Adrenal gland (tissue), 12 donors: ENCODE results near the gene SERPINA9. TPM values are rescaled to one million over a fixed set of nuclear protein-coding genes. Genes with fewer than 3 reads are reported as not detected.

Experiments used
- DNase-seq, 7 donors: peaks; one replicate each; pipeline ENCODE4 v3.0.0-alpha.2; 2019 to 2020
- H3K27ac ChIP-seq, 5 donors: fragments of 200-600 bp; sonication (generic) in 4 of 5; 1 replicate in 3 of 5; 2 replicates in 2 of 5; pipeline versions ENCODE4 v1.5.1 to v1.8.0; 2016 to 2020; ENCODE audit warnings: mild to moderate bottlenecking in 1 of 5
- H3K27me3 ChIP-seq: fragments of 200-600 bp; 2 replicates; pipeline ENCODE4 v1.8.0; 2021
- H3K36me3 ChIP-seq, 2 donors: fragments of 200-600 bp; replicated peaks in 1 of 2; 1 replicate in 1 of 2; 2 replicates in 1 of 2; pipeline versions ENCODE4 v1.5.1 to v1.8.0; 2018 to 2022
- H3K4me1 ChIP-seq, 2 donors: fragments of 200-600 bp; replicated peaks in 1 of 2; 1 replicate in 1 of 2; 2 replicates in 1 of 2; pipeline versions ENCODE4 v1.5.1 to v1.8.0; 2018 to 2021
- H3K4me3 ChIP-seq, 4 donors: fragments of 200-600 bp; sonication (generic) in 3 of 4; one replicate each; pipeline ENCODE4 v1.5.1; 2016 to 2018
- H3K9me3 ChIP-seq, 3 donors: fragments of 200-600 bp; sonication (generic) in 1 of 3; replicated peaks in 1 of 3; 1 replicate in 2 of 3; 2 replicates in 1 of 3; pipeline versions ENCODE4 v1.5.1 to v1.8.0; 2016 to 2021
- CTCF ChIP-seq, 6 experiments: fragments of 450-650 bp in 4 of 6; fragments of 200-600 bp in 2 of 6; sonication (generic) in 1 of 6; IDR thresholded peaks; 1 replicate in 5 of 6; 2 replicates in 1 of 6; pipeline versions ENCODE4 v1.5.1 to v1.8.0; 2016 to 2021; ENCODE audit warnings: antibody characterized with exemption in 6 of 6, mild to moderate bottlenecking in 2 of 6, moderate library complexity in 1 of 6
- POLR2A ChIP-seq, 2 donors: fragments of 450-650 bp; IDR thresholded peaks; one replicate each; pipeline ENCODE4 v1.6.1; 2017; ENCODE audit warnings: antibody characterized with exemption in 2 of 2, mild to moderate bottlenecking in 2 of 2, moderate library complexity in 1 of 2
- WGBS, 4 donors: extraction: QIAGEN DNeasy Blood & Tissue Kit in 2 of 4; methylation state at CpG; one replicate each; pipeline versions ENCODE4 v1.1.5 to v1.1.7; 2013 to 2017; 5-methylcytosine and 5-hydroxymethylcytosine counted together
- intact Hi-C, 2 donors: fragments of 100-400 bp; cut with DNase I; formaldehyde crosslinking; loops; one replicate each; pipeline versions ENCODE4 v1.14.1 to v1.15.0; 2022 to 2023
- polyA plus RNA-seq, 3 donors: library from polyadenylated mRNA; stranded (reverse); fragments of 200-250 nt in 2 of 3; fragments of 350-450 nt in 1 of 3; fragmentation: Illumina TruSeq in 1 of 3; extraction: RNeasy Lipid Tissue Mini Kit (QIAGEN cat#74804) in 1 of 3; gene quantifications; one replicate each; pipeline ENCODE4 v1.2.3, GENCODE V29; 2013 to 2014
- total RNA-seq, 9 donors: library from RNA; depleted of rRNA in 4 of 9; stranded (reverse); fragments of >200 nt in 4 of 9; fragments of 120-200 nt in 1 of 9; fragmentation: NEBNext Ultra II Directional in 1 of 9; extraction: Animal tissue kit (Norgen Biotek cat#: 25700) in 1 of 9; gene quantifications; one replicate each; pipeline versions ENCODE4 v1.1.0 to v1.2.4, GENCODE V29; 2013 to 2023
- donor health status: healthy with polysubstance abuse.
- donor health status: Bipolar disorder and iron deficiency.
- donor health status: DM: yes; HTN: yes; CAD: no.
- donor health status: DM: no; HTN: no; CAD: no.
- donor health status: DM: no; HTN: no; CAD: no.
- donor health status: DM: yes; HTN: yes; CAD: no.

SERPINA9 gene
- total and polyA plus RNA-seq, 12 donors, result not detected

GRCh38 chr14:94450722-94451090 lies 25.3 kb downstream of the SERPINA9 start:
- Histone ChIP-seq H3K4me1 (no peaks in the 10 kb centered on the region), H3K4me3 (no peak overlapping the region), H3K27me3 (no peaks in the 10 kb centered on the region), H3K36me3 (no peaks in the 10 kb centered on the region), H3K9me3 (no peaks in the 10 kb centered on the region), H3K27ac (no peak overlapping the region)
- no peak for DNase-seq
- no peak for TF ChIP-seq POLR2A (IDR thresholded peaks at IDR 0.05)
- TF ChIP-seq CTCF (IDR thresholded peaks at IDR 0.05), result no peak
- WGBS, 4 donors, result 59 to 76% (median 69%) methylated on average over 3 of the region's 3 CpGs
- intact Hi-C loops, result no loop called here

GRCh38 chr14:94449930-94450329 lies 26.1 kb downstream of the SERPINA9 start:
- no peaks in the 10 kb centered on the region for H3K36me3 ChIP-seq
- DNase-seq, result no peak
- H3K9me3 ChIP-seq, result no peaks in the 10 kb centered on the region
- no peak overlapping the region for H3K4me3 ChIP-seq
- no peak overlapping the region for H3K27ac ChIP-seq
- intact Hi-C loops, result no loop called here
- no peaks in the 10 kb centered on the region for H3K4me1 ChIP-seq
- 66 to 75% (median 72%) methylated on average over 6 of the region's 6 CpGs for WGBS, 4 donors
- TF ChIP-seq CTCF (IDR thresholded peaks at IDR 0.05) (no peak), POLR2A (IDR thresholded peaks at IDR 0.05) (no peak)
- H3K27me3 ChIP-seq, result no peaks in the 10 kb centered on the region

DNA sequence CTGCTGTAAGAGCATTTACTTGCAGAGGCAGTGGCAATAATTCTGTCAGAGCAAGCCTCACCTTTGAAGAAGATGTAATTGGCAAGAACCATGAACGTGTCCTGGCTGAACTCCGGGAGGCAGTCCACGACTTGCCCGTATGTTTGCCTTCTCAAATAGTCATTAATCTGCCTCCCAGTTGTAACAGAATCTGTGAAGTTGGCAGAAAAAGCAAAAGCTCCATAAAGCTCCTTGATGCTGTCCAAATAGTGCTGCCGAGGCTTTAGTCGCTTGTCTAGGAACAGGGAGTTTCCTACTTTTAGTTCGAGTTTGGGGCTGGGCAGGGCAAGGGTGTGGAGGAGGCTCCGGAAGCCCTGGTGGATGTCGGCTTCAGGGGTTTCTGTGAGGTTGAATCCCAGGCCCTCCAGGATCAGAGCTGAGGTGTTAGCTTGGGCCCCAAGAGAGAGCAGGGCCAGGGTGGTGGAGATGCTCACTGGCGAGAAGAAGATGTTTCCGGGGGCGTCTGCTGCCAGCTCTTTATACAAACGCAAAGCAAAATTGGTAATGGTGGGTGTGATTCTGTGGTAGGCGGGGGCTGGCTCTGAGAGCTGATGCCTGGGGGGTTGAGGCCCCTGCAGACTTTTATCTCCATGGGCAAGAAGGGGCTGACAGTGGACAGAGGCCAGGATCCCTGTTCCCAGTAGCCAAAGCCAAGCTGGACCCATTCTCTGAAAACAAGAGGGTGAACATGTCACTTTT lies 27.8 kb downstream of the SERPINA9 start:
- H3K27ac ChIP-seq, result no peak overlapping the region
- 68 to 69% (median 69%) methylated on average over 13 to 14 of the region's 14 CpGs for WGBS, 4 donors
- intact Hi-C loops, result no loop called here
- H3K9me3 ChIP-seq, result no peaks in the 10 kb centered on the region
- no peak overlapping the region for H3K4me3 ChIP-seq
- TF ChIP-seq CTCF (IDR thresholded peaks at IDR 0.05) (no peak), POLR2A (IDR thresholded peaks at IDR 0.05) (no peak)
- no peaks in the 10 kb centered on the region for H3K36me3 ChIP-seq
- no peaks in the 10 kb centered on the region for H3K4me1 ChIP-seq
- H3K27me3 ChIP-seq, result no peaks in the 10 kb centered on the region
- DNase-seq, result no peak

DNA sequence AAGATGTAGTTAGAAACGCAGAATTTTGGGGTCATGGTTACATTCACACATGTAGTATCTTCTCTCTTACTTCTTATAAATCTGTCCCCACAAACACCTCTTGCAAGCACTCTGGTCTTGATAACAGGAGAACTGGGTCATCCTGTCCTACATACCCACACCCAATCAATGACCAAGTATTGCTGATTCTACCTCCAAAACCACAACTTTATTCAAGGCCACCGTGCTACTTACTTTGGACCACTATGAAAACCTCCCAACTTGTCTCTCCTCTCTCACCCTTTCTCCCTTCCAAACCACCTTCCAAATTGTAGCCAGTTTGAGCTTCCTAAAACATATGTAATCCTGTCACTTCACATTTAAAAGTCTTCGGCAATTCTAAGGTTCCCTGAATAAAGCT lies 28.8 kb downstream of the SERPINA9 start:
- H3K36me3 ChIP-seq, result no peaks in the 10 kb centered on the region
- 55 to 79% (median 57%) methylated on average over 3 of the region's 3 CpGs for WGBS, 4 donors

More for the DNA sequence above, 28.8 kb downstream of the SERPINA9 start:
- no peak for DNase-seq
- no peaks in the 10 kb centered on the region for H3K27me3 ChIP-seq
- H3K27ac ChIP-seq, result no peak overlapping the region
- TF ChIP-seq CTCF (IDR thresholded peaks at IDR 0.05), result no peak
- TF ChIP-seq POLR2A (IDR thresholded peaks at IDR 0.05), result no peak
- H3K4me1 ChIP-seq, result no peaks in the 10 kb centered on the region
- intact Hi-C loops, result no loop called here
- no peak overlapping the region for H3K4me3 ChIP-seq
- no peaks in the 10 kb centered on the region for H3K9me3 ChIP-seq
